Measurements from ENCODE around the gene ZNF384. TPM values are rescaled to one million over a fixed set of nuclear protein-coding genes. Genes with fewer than 3 reads are reported as not detected.
"Not testable (repeated sequence)": the region's sequence is repeated elsewhere in the genome, so short reads cannot be mapped to it uniquely, and the experiment has no call there.

The ZNF384 gene
- total RNA-seq (2014; rRNA removed; shearing (Covaris generic); ENCODE audit: low replicate concordance), result 9.3 and 21.9 TPM in 2 replicates

DNA sequence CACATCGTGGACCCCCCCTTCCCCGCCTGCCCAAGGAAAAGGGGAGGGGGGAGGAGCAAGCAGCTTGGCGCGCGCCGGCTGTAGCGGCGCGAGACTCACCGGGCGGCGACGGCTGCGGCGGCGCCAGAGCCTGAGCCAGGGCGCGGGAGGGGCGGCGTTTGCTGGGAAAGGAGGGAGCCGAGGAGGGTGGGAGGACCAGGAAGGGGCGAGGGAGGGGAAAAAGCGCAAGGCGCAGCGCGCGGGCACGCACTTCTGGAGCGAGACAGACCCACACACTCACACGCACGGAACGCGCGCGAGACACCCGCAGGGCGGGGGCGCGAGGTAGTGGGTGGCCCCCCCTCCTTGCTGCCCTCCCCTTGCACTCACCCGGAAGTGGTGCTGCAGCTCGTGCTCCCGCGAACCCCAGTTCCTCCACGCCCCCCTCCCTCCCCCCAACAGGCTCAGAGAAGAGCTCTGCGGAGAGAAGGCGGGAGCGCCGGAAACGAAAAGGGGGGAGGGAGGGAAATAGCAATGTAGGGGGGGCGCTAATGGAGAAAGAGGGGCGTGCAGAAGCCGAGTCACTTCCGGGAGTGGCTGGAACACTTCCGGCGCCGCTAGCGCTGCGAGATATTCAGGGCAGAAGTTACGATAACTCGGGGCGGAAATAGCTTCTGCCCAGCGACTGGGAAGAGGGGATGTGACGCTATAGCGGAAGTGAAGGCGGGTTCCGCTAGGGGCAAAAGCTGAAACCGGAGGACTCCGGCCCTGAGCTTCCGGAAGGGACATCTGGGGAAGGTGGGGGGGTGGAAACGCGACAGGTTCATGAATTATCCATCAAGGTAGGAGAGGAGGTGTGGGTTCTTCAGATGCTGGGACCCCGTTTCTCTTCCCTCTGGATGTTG lies at the start of gene ZNF384:
TSS of gene ZNF384 (minus strand) at position 377 of the 884 bp plus-strand sequence. CDS start 9,855 bp downstream, outside the sequence.
- H3K4me3 ChIP-seq, result peak within 1 kb of the TSS; percentile 88
- H3K27me3 ChIP-seq, result no peaks in the 10 kb centered on the region
- H3K36me3 ChIP-seq, result peaks cover 23% of the 10 kb centered on the region
- no peaks in the 10 kb centered on the region for H3K9me3 ChIP-seq
- peak; percentile 98 for DNase-seq

DNA sequence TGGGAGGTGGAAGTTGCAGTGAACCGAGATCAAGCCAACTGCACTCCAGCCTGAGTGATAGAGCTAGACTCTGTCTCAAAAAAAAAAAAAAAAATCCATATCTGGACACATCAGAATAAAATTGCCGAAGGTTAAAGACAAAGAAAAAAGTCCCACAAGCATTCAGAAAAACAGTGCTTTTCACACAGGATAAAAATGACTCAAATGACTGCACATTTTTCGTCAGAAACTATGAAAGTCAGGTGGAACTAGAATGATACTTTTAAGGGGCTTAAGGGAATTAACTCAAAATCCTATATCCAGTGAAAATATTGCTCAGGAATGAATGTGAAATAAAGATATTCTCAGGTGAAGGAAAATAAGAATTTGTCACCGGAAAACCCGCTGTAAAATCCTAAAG lies 47.6 kb upstream of the ZNF384 start:
- DNase-seq, result no peak
- H3K9me3 ChIP-seq, result no peaks in the 10 kb centered on the region; the same call in 1 of the 2 replicates
- no peaks in the 10 kb centered on the region for H3K27me3 ChIP-seq
- H3K36me3 ChIP-seq, result peaks cover 7% of the 10 kb centered on the region
- no peak overlapping the region for H3K4me3 ChIP-seq

DNA sequence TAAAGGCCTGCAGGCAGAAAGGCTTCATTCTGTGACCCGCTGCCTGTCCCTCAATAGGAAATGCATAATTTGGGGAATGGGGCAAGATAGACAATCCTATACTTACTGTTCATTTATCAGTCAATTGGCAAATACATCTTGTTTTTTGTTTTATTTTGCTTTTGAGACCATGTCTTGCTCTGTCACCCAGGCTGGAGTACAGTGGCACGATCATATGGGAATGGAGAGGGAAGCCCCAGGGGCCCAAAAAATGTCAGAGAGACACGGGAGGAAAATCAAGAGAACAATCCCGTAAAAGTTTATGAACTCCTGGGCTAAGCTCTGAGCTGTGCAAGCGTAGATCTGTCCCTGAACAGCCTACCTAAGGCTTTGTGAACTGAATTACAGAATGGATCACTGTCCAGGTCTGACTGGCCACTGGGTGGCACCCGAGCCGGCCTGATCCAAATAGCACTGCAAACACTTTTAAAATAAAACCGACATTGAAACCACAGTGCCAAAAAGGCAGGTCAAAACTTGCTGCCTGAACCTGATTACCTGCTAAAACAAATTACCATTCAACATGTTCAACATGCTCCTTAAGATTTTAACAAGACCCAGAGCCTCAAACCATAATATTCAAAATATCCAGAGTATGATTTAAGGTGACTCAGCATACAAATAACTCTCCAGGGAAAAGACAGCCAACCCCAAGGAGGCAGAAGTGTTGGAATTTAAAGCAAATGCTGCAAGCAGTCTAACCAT lies 46.4 kb upstream of the ZNF384 start:
- Histone ChIP-seq H3K9me3 (no peaks in the 10 kb centered on the region; the same call in 1 of the 2 replicates), H3K4me3 (no peak overlapping the region), H3K27me3 (no peaks in the 10 kb centered on the region), H3K36me3 (peaks cover 16% of the 10 kb centered on the region)
- DNase-seq, result peak; percentile 36

DNA sequence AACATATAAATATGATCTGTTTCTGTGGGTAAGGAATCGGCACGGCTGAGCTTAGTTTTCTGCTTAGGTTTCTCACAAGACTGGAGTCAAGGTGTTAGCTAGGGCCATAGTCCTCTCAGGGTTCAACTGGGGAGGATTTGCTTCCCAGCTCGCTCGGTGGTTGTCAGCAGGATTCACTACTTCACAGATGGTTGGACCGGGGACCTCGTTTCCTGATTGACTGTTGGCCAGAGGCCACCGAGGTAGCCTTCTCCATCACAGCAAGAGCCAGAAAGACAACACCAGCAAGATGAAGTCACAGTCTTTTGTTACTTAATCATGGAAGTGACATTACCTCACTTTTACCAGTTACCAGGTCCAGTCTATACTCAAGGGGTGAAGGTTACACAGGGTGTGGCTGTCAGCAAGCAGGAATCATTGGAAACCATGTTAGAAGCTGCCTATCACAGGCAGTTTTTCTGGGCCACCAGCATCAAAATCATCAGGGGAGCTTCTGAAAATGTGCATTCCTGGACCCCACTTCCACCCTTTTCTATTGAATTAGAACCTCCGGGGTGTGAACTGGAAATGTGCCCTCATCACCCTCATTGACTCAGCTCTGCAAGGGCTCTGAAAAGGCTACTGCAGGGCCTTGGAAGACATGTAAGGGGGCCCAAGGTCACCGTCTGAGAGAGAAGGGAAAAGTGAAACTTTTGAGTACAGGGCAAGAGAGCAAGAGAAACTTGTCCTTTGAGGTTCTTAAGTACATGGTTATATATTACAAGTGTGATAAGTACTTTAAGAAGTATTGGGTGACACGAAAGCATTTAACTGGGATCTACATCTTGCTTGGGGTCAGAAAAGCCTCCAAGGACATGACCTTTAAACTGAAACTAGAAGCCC lies 45.6 kb upstream of the ZNF384 start:
- Histone ChIP-seq H3K9me3 (no peaks in the 10 kb centered on the region; the same call in 1 of the 2 replicates), H3K36me3 (peaks cover 24% of the 10 kb centered on the region), H3K27me3 (no peaks in the 10 kb centered on the region), H3K4me3 (no peak overlapping the region)
- DNase-seq, result no peak

DNA sequence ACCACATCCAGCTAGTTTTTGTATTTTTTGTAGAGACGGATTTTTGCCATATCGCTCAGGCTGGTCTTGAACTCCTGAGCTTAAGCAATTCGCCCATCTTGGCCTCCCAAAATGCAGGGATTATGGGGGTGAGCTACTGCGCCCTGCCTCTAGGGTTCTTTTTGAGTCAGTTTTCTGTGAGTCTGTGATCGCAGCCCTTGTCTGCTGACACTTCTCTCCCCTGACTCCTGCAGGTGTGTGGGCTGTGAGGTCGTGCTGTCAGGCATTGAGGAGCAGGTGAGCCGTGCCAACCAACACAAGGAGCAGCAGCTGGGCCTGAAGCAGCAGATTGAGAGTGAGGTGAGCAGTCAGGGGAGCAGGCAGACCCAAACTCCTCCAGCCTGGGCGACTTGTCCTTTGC lies 41.0 kb upstream of the ZNF384 start:
- Histone ChIP-seq H3K4me3 (no peak overlapping the region), H3K9me3 (no peaks in the 10 kb centered on the region), H3K36me3 (peaks cover 33% of the 10 kb centered on the region), H3K27me3 (no peaks in the 10 kb centered on the region)
- DNase-seq, result no peak

DNA sequence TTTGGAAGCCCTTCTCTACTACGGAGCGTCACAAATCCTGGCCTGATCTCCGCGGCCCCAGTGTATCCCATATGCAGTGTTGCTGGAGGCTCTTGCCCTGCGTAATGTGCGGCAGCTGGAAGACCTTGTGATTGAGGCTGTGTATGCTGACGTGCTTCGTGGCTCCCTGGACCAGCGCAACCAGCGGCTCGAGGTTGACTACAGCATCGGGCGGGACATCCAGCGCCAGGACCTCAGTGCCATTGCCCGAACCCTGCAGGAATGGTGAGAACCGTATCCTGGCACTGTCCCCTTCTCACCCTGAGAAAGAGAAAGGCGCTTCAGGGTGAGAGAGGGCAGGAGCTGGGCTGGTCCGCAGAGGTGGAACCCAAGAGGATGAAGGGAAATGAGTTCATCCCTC lies 40.0 kb upstream of the ZNF384 start:
- Histone ChIP-seq H3K4me3 (no peak overlapping the region), H3K36me3 (peaks cover 33% of the 10 kb centered on the region)

DNA sequence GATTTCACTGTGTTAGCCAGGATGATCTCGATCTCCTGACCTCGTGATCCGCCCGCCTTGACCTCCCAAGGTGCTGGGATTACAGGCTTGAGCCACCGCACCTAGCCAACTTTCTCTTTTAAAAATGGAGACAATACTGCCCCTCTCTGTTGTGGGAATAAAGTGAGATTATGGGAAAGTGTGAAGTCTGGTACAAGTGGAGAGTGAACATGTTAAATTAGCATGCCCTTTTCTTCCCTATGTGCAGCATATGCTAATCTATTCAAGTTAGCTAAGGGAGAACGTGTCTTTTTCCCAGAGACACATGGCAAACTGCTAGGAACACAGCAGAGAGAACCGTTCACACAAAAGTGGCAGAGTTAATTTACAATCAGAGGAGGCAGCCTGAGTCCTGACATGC lies 36.2 kb upstream of the ZNF384 start:
- H3K4me3 ChIP-seq, result no peak overlapping the region
- no peaks in the 10 kb centered on the region for H3K9me3 ChIP-seq

More for the DNA sequence above, 40.0 kb upstream of the ZNF384 start:
- DNase-seq, result no peak
- H3K9me3 ChIP-seq, result no peaks in the 10 kb centered on the region
- no peaks in the 10 kb centered on the region for H3K27me3 ChIP-seq

DNA sequence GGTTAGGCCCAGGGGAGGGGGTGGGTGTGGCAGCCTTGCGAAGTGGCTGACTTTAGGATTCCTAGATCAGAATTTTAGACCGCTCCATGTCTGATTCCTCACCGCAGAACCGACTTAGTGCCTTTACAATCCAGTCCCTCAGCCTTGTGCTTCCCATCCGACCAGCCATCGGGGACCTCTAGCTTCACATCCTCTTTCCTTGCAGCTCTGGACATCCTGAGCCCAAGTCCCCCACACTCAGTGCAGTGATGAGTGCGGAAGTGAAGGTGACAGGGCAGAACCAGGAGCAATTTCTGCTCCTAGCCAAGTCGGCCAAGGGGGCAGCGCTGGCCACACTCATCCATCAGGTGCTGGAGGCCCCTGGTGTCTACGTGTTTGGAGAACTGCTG lies 35.2 kb upstream of the ZNF384 start:
- DNase-seq, result peak; percentile 15

More for the DNA sequence above, 36.2 kb upstream of the ZNF384 start:
- H3K36me3 ChIP-seq, result peaks cover 21% of the 10 kb centered on the region
- DNase-seq, result no peak
- no peaks in the 10 kb centered on the region for H3K27me3 ChIP-seq

DNA sequence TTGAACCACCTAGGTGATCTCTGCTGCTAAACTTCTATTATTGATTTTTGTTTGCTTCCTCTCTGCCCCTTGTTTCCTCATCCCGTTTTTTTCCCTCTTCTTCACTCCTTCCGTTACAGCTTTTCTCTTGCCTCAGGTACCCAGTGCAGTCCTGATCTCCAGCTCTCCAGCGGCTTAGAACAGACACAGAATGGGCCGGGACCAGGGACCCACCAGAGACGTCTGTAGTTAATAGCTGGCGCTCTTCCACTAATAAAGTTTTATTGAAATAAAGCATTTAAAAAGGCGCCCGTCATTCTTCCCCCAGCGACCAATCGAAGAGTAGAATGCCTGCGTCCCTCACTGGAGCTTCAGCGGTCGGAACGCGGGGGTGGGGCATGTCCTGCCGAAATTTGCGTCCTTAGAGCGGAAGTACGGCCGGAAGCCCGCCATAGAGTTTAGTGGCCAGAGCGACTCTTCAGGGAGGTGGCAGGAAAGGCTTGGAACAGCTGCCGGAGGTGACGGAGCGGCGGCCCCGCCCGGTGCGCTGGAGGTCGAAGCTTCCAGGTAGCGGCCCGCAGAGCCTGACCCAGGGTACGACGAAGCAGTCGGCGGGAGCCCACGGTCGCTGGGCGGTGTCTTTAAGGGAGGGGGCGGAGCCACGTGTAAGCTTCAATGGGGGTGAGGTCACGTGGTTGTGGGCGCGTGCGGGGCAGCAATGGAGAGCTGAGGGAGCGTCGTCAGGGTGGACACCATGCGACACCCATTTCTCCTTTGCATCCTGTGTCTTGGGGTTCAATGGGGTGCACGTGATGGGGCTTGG lies 34.6 kb upstream of the ZNF384 start, which contains the start of gene COPS7A:
TSS of gene COPS7A (plus strand) at position 440 of the 802 bp plus-strand sequence. CDS start 611 bp downstream, outside the sequence.
- peak within 1 kb of the TSS; percentile 67 for H3K4me3 ChIP-seq
- peaks cover 13% of the 10 kb centered on the region for H3K36me3 ChIP-seq
- peak; percentile 99 for DNase-seq
- H3K9me3 ChIP-seq, result no peaks in the 10 kb centered on the region
- no peaks in the 10 kb centered on the region for H3K27me3 ChIP-seq

More for the DNA sequence above, 35.2 kb upstream of the ZNF384 start:
- Histone ChIP-seq H3K27me3 (no peaks in the 10 kb centered on the region), H3K4me3 (peak overlapping the region; percentile 67), H3K9me3 (no peaks in the 10 kb centered on the region), H3K36me3 (peaks cover 13% of the 10 kb centered on the region)

DNA sequence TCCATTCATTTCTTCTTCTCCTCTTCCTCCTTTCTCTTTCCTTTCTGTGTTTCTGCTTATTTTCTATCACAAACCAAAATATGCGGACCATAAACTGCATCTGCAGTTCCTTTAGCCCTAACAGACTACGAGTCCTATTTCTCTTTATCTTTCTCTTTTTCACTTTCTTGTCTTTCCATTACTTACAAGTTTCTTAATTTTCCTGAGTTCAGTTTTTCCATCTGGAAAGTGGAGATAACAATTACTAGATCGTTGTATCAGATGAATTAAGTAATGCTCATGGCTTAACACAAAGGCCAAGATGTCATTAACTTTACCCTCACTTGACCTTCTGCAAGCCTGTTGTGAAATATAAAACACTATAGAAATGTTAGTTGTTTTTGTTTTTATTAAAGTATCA lies 33.7 kb upstream of the ZNF384 start:
- H3K9me3 ChIP-seq, result no peaks in the 10 kb centered on the region
- H3K36me3 ChIP-seq, result peaks cover 6% of the 10 kb centered on the region; the same call in 1 of the 2 replicates
- no peaks in the 10 kb centered on the region for H3K27me3 ChIP-seq
- peak overlapping the region; percentile 67 for H3K4me3 ChIP-seq
- DNase-seq, result no peak

DNA sequence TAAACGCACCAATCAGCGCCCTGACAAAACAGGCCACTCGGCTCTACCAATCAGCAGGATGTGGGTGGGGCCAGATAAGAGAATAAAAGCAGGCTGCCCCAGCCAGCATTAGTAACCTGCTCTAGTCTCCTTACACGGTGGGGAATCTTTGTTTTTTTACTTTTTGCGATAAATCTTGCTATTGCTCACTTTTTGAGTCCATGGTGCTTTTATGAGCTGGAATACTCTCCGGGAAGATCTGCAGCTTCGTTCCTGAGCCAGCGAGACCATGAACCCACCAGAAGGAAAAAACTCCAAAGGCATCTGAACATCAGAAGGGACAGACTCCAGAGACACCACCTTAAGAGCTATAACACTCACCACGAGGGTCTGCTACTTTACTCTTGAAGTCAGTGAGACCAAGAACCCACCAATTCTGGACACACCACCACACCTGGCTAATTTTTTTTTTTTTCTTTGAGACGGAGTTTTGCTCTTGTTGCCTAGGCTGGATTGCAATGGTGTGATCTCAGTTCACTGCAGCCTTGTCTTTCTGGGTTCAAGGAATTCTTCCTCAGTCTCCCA lies 27.8 kb upstream of the ZNF384 start:
- Histone ChIP-seq H3K36me3 (no peaks in the 10 kb centered on the region), H3K4me3 (no peak overlapping the region), H3K27me3 (no peaks in the 10 kb centered on the region), H3K9me3 (no peaks in the 10 kb centered on the region)
- DNase-seq, result no peak

DNA sequence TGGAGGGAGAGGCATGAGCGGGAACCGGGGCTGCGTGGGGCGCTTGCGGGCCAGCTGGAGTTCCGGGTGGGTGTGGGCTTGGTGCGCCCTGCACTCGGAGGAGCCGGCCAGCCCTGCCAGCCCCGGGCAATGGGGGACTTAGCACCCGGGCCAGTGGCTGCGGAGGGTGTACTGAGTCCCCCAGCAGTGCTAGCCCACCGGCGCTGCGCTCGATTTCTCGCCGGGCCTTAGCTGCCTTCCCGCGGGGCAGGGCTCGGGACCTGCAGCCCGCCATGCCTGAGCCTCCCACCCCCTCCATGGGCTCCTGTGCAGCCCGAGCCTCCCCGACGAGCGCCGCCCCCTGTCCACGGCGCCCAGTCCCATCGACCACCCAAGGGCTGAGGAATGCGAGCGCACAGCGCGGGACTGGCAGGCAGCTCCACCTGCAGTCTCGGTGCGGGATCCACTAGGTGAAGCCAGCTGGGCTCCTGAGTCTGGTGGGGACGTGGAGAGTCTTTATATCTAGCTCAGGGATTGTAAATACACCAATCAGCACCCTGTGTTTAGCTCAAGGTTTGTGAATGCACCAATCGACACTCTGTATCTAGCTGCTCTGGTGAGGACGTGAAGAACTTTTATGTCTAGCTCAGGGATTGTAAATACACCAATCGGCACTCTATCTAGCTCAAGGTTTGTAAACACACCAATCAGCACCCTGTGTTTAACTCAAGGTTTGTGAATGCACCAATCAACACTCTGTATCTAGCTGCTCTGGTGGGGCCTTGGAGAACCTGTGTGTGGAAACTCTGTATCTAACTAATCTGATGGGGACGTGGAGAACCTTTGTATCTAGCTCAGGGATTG lies 27.1 kb upstream of the ZNF384 start:
- not testable (repeated sequence) for H3K9me3 ChIP-seq, DNase-seq, H3K4me3 ChIP-seq, H3K27me3 ChIP-seq, H3K36me3 ChIP-seq

DNA sequence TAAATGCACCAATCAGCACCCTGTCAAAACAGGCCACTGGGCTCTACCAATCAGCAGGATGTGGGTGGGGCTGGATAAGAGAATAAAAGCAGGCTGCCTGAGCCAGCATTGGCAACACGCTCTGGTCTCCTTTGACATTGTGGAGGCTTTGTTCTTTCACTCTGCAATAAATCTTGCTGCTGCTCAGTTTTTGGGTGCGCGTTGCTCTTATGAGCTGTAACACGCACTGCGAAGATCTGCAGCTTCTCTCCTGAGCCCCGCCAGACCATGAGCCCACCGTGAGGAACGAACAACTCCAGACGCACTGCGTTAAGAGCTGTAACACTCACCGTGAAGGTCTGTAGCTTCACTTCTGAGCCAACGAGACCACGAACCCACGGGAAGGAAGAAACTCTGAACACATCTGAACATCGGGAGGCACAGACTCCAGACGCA lies 19.8 kb upstream of the ZNF384 start:
- no peaks in the 10 kb centered on the region; the same call in 1 of the 2 replicates for H3K27me3 ChIP-seq
- H3K9me3 ChIP-seq, result no peaks in the 10 kb centered on the region
- DNase-seq, result no peak
- H3K4me3 ChIP-seq, result no peak overlapping the region
- H3K36me3 ChIP-seq, result no peaks in the 10 kb centered on the region

DNA sequence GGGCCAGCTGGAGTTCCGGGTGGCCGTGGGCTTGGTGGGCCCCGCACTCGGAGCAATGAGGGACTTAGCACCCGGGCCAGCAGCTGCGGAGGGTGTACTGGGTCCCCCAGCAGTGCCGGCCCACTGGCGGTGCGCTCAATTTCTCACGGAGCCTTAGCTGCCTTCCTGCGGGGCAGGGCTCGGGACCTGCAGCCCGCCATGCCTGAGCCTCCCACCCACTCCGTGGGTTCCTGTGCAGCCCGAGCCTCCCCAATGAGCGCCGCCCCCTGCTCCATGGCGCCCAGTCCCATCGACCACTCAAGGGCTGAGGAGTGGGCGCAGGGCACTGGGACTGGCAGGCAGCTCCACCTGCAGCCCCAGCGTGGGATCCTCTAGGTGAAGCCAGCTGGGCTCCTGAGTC lies 19.2 kb upstream of the ZNF384 start:
- DNase-seq, H3K27me3 ChIP-seq, H3K9me3 ChIP-seq, H3K4me3 ChIP-seq, H3K36me3 ChIP-seq: not testable (repeated sequence)

Data from MG63 (cell line).